Measurements from ENCODE around the gene DNHD1. TPM values are rescaled to one million over a fixed set of nuclear protein-coding genes. Genes with fewer than 3 reads are reported as not detected.

The DNHD1 gene
- total and polyA plus RNA-seq, 9 of the 15 experiments (the other 6 are each of a cell fraction or from before 2014, with no cell fraction given) = 0.82 to 9.7 (median 3.8) TPM

GRCh38 chr11:6586434-6587359 is 89.6 kb downstream of the DNHD1 start:
- Histone ChIP-seq H3K4me2 (ENCODE audit: insufficient read depth, low read length) (no peak overlapping the region), H3K4me1 (replicated peaks in 1 of 2; ENCODE audit: control insufficient read depth in 2 of 2, insufficient read depth in 2 of 2, low read length in 2 of 2) (peaks cover 0 to 5% of the 10 kb centered on the region in 2 experiments; a peak in 2 of 5 replicates), H3K79me2 (ENCODE audit: control insufficient read depth, insufficient read depth, low read length) (no peaks in the 10 kb centered on the region), H3K9me1 (ENCODE audit: control insufficient read depth, insufficient read depth, low read length) (no peaks in the 10 kb centered on the region), H2AFZ (ENCODE audit: low read depth, low read length) (no peak overlapping the region), H4K20me1 (replicated peaks; ENCODE audit: control insufficient read depth, insufficient read depth, low read length) (no peaks in the 10 kb centered on the region), H3K9ac (ENCODE audit: insufficient read depth in 1 of 2, low read depth in 2 of 2, low read length in 2 of 2) (no peak overlapping the region), H3K4me3 (no peak overlapping the region), H3K27me3 (ENCODE audit: control insufficient read depth in 2 of 2, insufficient read depth in 2 of 2, low read length in 2 of 2) (no peaks in the 10 kb centered on the region), H3K27ac (ENCODE audit: extremely low read depth, low read depth, low read length) (no peak overlapping the region), H3K9me3 (replicated peaks; ENCODE audit: control insufficient read depth, insufficient read depth, low read depth, low read length) (peaks cover 12% of the 10 kb centered on the region), H3K36me3 (ENCODE audit: control insufficient read depth, insufficient read depth, low read length) (peaks cover 3% of the 10 kb centered on the region; the same call in 1 of the 3 replicates)
- FAIRE-seq = no peak
- no peak for DNase-seq (ENCODE audit: extremely low read depth in 1 of 4, low spot score in 3 of 4)
- in situ Hi-C loops (cut with MboI) (no loop called here), intact Hi-C loops (cut with micrococcal nuclease) (no loop called here)
- ATAC-seq = no peak
- BruUV-seq (replicated peaks) = no TSS peak
- ChIA-PET POLR2A (interaction anchor here (0.7 to 1.8 kb wide), 5 partner anchors 12 to 471 kb away, joined by 3 to 8 read pairs (median 3); partner anchors contain the start of gene TAF10), CTCF (ENCODE audit: low intra/inter-chr PET ratio) (no interaction called here)
- WGBS (ENCODE audit: insufficient coverage, low coverage, missing lambda C conversion rate) = 80% methylated on average over 22 of the region's 25 CpGs
- no peak for TF ChIP-seq ETV1 (tag; conservative IDR thresholded peaks at IDR 0.05; ENCODE audit: low read depth)
- no peak for TF ChIP-seq BCLAF1 (IDR thresholded peaks at IDR 0.05; ENCODE audit: borderline replicate concordance in 1 of 2, control insufficient read depth in 1 of 2, low read depth in 2 of 2, low read length in 1 of 2)
- TF ChIP-seq SAFB2 (IDR thresholded peaks at IDR 0.05; ENCODE audit: borderline replicate concordance, low read depth, low read length, severe bottlenecking) = no peak
- TF ChIP-seq ZNF395 (CRISPR knock-in tag; IDR thresholded peaks at IDR 0.05) = no peak
- TF ChIP-seq MTA3 (IDR thresholded peaks at IDR 0.05; ENCODE audit: borderline replicate concordance) = no peak
- peak; percentile 48 for TF ChIP-seq POLR2G (IDR thresholded peaks at IDR 0.05; ENCODE audit: low read depth, low read length)
- TF ChIP-seq GATAD2B (IDR thresholded peaks at IDR 0.05; ENCODE audit: borderline replicate concordance) = no peak
